HepG2 (cell line): ENCODE data around the gene HENMT1. TPM values are rescaled to one million over a fixed set of nuclear protein-coding genes. Genes with fewer than 3 reads are reported as not detected.

ENCODE experiments used
- CEBPG ChIP-seq: IDR thresholded peaks from 2 replicates; pipeline ENCODE4 v1.6.1; 2016
- CENPX ChIP-seq: sonication (generic); formaldehyde crosslinking; IDR thresholded peaks from 2 replicates; pipeline ENCODE4 v1.9.0; 2021; ENCODE audit warnings: mild to moderate bottlenecking, missing genetic modification reagents, moderate library complexity
- FOXK1 ChIP-seq: sonication (generic); formaldehyde crosslinking; IDR thresholded peaks from 2 replicates; pipeline ENCODE4 v1.4.0; 2020; ENCODE audit warnings: low read depth, missing genetic modification reagents, borderline replicate concordance
- HNRNPL ChIP-seq: fragments of 200-400 bp; formaldehyde crosslinking; IDR thresholded peaks from 2 replicates; pipeline ENCODE4 v1.6.1; 2017; ENCODE audit warnings: mild to moderate bottlenecking, low read depth, low read length
- JUND ChIP-seq: sonication (generic); formaldehyde crosslinking; IDR thresholded peaks from 2 replicates; pipeline ENCODE4 v1.8.0; 2022; ENCODE audit warnings: mild to moderate bottlenecking, missing genetic modification reagents
- KAT7 ChIP-seq: IDR thresholded peaks from 2 replicates; pipeline ENCODE4 v1.6.1; 2018; ENCODE audit warnings: borderline replicate concordance, missing compliant biosample characterization
- KLF12 ChIP-seq: sonication (generic); formaldehyde crosslinking; IDR thresholded peaks from 2 replicates; pipeline ENCODE4 v1.4.0; 2020; ENCODE audit warnings: missing genetic modification reagents, borderline replicate concordance
- MED13 ChIP-seq: sonication (generic); formaldehyde crosslinking; IDR thresholded peaks from 2 replicates; pipeline ENCODE4 v1.5.0; 2020; ENCODE audit warnings: missing genetic modification reagents
- SMAD1 ChIP-seq: sonication (generic); formaldehyde crosslinking; IDR thresholded peaks from 2 replicates; pipeline ENCODE4 v1.4.0; 2020; ENCODE audit warnings: missing genetic modification reagents, low read depth, mild to moderate bottlenecking, borderline replicate concordance
- STAT5B ChIP-seq: sonication (generic); formaldehyde crosslinking; IDR thresholded peaks from 2 replicates; pipeline ENCODE4 v1.4.0; 2020; ENCODE audit warnings: missing genetic modification reagents
- ZBTB33 ChIP-seq: sonication (generic); formaldehyde crosslinking; IDR thresholded peaks from 2 replicates; pipeline ENCODE4 v1.4.0; 2020; ENCODE audit warnings: missing genetic modification reagents
- ZNF275 ChIP-seq: sonication (generic); formaldehyde crosslinking; IDR thresholded peaks from 2 replicates; pipeline ENCODE4 v1.8.0; 2022; ENCODE audit warnings: missing genetic modification reagents, mild to moderate bottlenecking, inconsistent platforms, borderline replicate concordance
- ZNF335 ChIP-seq: sonication (generic); formaldehyde crosslinking; IDR thresholded peaks from 2 replicates; pipeline ENCODE4 v1.4.0; 2020; ENCODE audit warnings: missing genetic modification reagents
- ZNF44 ChIP-seq: sonication (generic); formaldehyde crosslinking; IDR thresholded peaks from 2 replicates; pipeline ENCODE4 v1.5.1; 2020; ENCODE audit warnings: mild to moderate bottlenecking, missing genetic modification reagents
- ZNF670 ChIP-seq: sonication (generic); formaldehyde crosslinking; IDR thresholded peaks from 2 replicates; pipeline ENCODE4 v1.8.0; 2022; ENCODE audit warnings: mild to moderate bottlenecking, missing genetic modification reagents, borderline replicate concordance
- ZNF740 ChIP-seq: sonication (generic); formaldehyde crosslinking; IDR thresholded peaks from 2 replicates; pipeline ENCODE4 v1.4.0; 2020; ENCODE audit warnings: missing genetic modification reagents
- ZNF800 ChIP-seq: sonication (generic); formaldehyde crosslinking; IDR thresholded peaks from 2 replicates; pipeline ENCODE4 v1.4.0; 2020; ENCODE audit warnings: missing genetic modification reagents
- ZSCAN20 ChIP-seq: sonication (generic); formaldehyde crosslinking; IDR thresholded peaks from 2 replicates; pipeline ENCODE4 v1.4.0; 2020; ENCODE audit warnings: missing genetic modification reagents, mild to moderate bottlenecking, borderline replicate concordance
- polyA plus RNA-seq, 8 experiments: library from polyadenylated mRNA; depleted of rRNA in 3 of 8; stranded (reverse) in 7 of 8; unstranded in 1 of 8; fragments of >200 nt; fragmentation: Illumina TruSeq in 4 of 8; extraction: Trizol in 4 of 8; gene quantifications; 2 replicates each; pipeline versions ENCODE4 v1.2.1 to v1.2.3, GENCODE V29; 2011 to 2016; ENCODE audit warnings: low read depth in 4 of 8, missing spikeins in 1 of 8, mixed read lengths in 1 of 8; ENCODE audit not compliant: insufficient read depth in 1 of 8
- total RNA-seq, 5 experiments: library from RNA; depleted of rRNA; stranded (reverse); fragments of >200 nt; fragmentation: Illumina TruSeq; extraction: Trizol; gene quantifications; 2 replicates each; pipeline ENCODE4 v1.2.3, GENCODE V29; 2016; ENCODE audit warnings: low read depth in 1 of 5
- TF ChIP-seq, protein P1 (sequence below): sonication (generic); formaldehyde crosslinking; IDR thresholded peaks from 2 replicates; pipeline ENCODE4 v1.4.0; 2020; ENCODE audit warnings: missing genetic modification reagents, borderline replicate concordance

Gene HENMT1
- total and polyA plus RNA-seq, 2 of the 13 experiments (the other 11 are each of a cell fraction or from before 2014, with no cell fraction given) = not detected

DNA sequence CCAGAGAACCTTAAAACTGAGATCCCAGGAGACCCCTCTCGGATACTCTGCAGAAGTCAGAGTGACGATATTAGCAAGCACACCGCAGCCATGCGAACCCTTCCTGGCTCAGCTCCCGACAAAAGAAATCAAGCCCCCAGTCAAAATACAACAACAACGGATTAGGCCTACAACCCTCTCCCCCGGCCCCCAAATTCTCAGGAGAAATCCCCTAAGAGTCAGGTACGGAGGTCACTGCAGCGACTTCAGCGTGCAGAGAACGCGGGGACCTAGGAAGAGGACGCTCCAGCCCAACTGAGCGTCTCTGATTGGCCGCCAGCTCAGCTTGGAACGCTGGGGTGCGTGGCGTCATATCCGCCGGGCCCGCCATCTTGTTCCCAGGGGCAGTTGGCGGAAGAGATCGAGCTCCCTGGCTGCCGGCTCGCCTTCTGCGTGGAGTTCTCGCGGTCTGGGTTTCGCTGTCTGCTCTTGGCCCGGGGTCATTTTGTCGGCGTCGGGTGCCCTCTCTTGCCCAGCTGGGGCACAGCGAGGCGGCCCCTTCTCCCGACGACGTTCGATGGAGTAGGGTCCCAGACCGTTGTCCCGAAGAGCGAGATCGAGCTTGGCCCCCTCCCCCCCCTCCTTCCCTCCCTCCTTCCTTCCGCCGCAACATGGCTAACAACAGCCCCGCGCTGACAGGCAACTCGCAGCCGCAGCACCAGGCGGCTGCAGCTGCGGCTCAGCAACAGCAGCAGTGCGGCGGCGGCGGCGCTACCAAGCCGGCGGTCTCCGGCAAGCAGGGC, 31.2 kb upstream of the HENMT1 start, which contains the start of gene PRPF38B (continued):
- TF ChIP-seq ZNF740 (CRISPR knock-in tag) (peak; percentile 83; the same call in 1 of the 2 replicates), MED13 (CRISPR knock-in tag) (peak; percentile 75), ZNF335 (CRISPR knock-in tag) (peak; percentile 63; the same call in 1 of the 2 replicates), FOXK1 (CRISPR knock-in tag) (peak; percentile 61; the same call in 1 of the 2 replicates), ZNF800 (CRISPR knock-in tag) (no peak), ZNF44 (CRISPR knock-in tag) (no peak), STAT5B (CRISPR knock-in tag) (no peak), CEBPG (peak; percentile 12; the same call in 1 of the 2 replicates), CENPX (CRISPR knock-in tag) (no peak), ZBTB33 (CRISPR knock-in tag) (no peak), ZNF275 (CRISPR knock-in tag) (0 out of 2 replicates have a peak, but pooled peaks have one; percentile 36), JUND (CRISPR knock-in tag) (no peak), KLF12 (CRISPR knock-in tag) (no peak; the same call in 1 of the 2 replicates), SMAD1 (CRISPR knock-in tag) (no peak), KAT7 (CRISPR knock-in tag) (0 out of 2 replicates have a peak, but pooled peaks have one; percentile 34), ZSCAN20 (peak; percentile 74; the same call in 1 of the 2 replicates), ZNF670 (CRISPR knock-in tag) (no peak; the same call in 1 of the 2 replicates), HNRNPL (0 out of 2 replicates have a peak, but pooled peaks have one; percentile 55)
- TF ChIP-seq, protein P1, sequence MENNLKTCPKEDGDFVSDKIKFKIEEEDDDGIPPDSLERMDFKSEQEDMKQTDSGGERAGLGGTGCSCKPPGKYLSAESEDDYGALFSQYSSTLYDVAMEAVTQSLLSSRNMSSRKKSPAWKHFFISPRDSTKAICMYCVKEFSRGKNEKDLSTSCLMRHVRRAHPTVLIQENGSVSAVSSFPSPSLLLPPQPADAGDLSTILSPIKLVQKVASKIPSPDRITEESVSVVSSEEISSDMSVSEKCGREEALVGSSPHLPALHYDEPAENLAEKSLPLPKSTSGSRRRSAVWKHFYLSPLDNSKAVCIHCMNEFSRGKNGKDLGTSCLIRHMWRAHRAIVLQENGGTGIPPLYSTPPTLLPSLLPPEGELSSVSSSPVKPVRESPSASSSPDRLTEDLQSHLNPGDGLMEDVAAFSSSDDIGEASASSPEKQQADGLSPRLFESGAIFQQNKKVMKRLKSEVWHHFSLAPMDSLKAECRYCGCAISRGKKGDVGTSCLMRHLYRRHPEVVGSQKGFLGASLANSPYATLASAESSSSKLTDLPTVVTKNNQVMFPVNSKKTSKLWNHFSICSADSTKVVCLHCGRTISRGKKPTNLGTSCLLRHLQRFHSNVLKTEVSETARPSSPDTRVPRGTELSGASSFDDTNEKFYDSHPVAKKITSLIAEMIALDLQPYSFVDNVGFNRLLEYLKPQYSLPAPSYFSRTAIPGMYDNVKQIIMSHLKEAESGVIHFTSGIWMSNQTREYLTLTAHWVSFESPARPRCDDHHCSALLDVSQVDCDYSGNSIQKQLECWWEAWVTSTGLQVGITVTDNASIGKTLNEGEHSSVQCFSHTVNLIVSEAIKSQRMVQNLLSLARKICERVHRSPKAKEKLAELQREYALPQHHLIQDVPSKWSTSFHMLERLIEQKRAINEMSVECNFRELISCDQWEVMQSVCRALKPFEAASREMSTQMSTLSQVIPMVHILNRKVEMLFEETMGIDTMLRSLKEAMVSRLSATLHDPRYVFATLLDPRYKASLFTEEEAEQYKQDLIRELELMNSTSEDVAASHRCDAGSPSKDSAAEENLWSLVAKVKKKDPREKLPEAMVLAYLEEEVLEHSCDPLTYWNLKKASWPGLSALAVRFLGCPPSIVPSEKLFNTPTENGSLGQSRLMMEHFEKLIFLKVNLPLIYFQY = 0 out of 2 replicates have a peak, but pooled peaks have one; percentile 28
